D721Med (cell line): ENCODE measurements around the gene ALKBH1.
"Not testable (repeated sequence)": the region's sequence is repeated elsewhere in the genome, so short reads cannot be mapped to it uniquely, and the experiment has no call there.

ENCODE experiments used
- DNase-seq: peaks from one replicate; pipeline ENCODE4 v3.0.0; 2011; ENCODE audit warnings: low spot score; ENCODE audit not compliant: insufficient read length
- FAIRE-seq: peaks from 2 replicates; lab custom pipeline; 2011; peaks lifted over from hg19 to GRCh38; lab: Jason Lieb, UNC
- CTCF ChIP-seq: IDR thresholded peaks from 2 replicates; pipeline ENCODE4 v1.5.1; 2012; ENCODE audit warnings: mild to moderate bottlenecking, control low read depth; ENCODE audit not compliant: insufficient read depth; ENCODE audit errors: missing control alignments

The ALKBH1 gene

GRCh38 chr14:77707724-77708408 is at the start of gene ALKBH1, which contains the start of gene SLIRP:
Gene ALKBH1 (minus strand): TSS chr14:77708023. CDS start chr14:77708004, 19 bp downstream.
Gene SLIRP (plus strand): TSS chr14:77708103. CDS start chr14:77708112, 9 bp downstream.
- no peak for TF ChIP-seq CTCF
- FAIRE-seq, result no peak
- DNase-seq, result peak; percentile 73

- no peak for FAIRE-seq
- TF ChIP-seq CTCF, result no peak
- no peak for DNase-seq
These were observed 45.1 kb upstream of the ALKBH1 start for GRCh38 chr14:77752799-77753516.

- DNase-seq (no peak), FAIRE-seq (peak; percentile 38)
- TF ChIP-seq CTCF, result no peak
These were observed 44.4 kb upstream of the ALKBH1 start for GRCh38 chr14:77752266-77752665.

GRCh38 chr14:77747425-77747824 is 39.6 kb upstream of the ALKBH1 start:
- not testable (repeated sequence) for FAIRE-seq

GRCh38 chr14:77746064-77746702 is 38.4 kb upstream of the ALKBH1 start:
- DNase-seq, result no peak
- no peak for TF ChIP-seq CTCF
- FAIRE-seq, result no peak

More at GRCh38 chr14:77747425-77747824, 39.6 kb upstream of the ALKBH1 start:
- DNase-seq, result not testable (repeated sequence)

- no peak for FAIRE-seq
- no peak for DNase-seq
- no peak for TF ChIP-seq CTCF
These were observed 33.6 kb upstream of the ALKBH1 start for GRCh38 chr14:77741438-77741837.

- FAIRE-seq (no peak), DNase-seq (no peak)
- no peak for TF ChIP-seq CTCF
These were observed 30.9 kb upstream of the ALKBH1 start for GRCh38 chr14:77738559-77739250.
